ENCODE data around the gene PARP12.

- TF ChIP-seq REST (IDR thresholded peaks at IDR 0.05; ENCODE audit: low read depth): no peak
- no peak for TF ChIP-seq MAX (IDR thresholded peaks at IDR 0.05)
- TF ChIP-seq YY1 (IDR thresholded peaks at IDR 0.05; ENCODE audit: low read depth): no peak
- no peak for TF ChIP-seq TAF1 (IDR thresholded peaks at IDR 0.05; ENCODE audit: low read depth)
- TF ChIP-seq TEAD4 (IDR thresholded peaks at IDR 0.05): no peak
- no peak for TF ChIP-seq RAD21 (IDR thresholded peaks at IDR 0.05; ENCODE audit: low read depth)
- TF ChIP-seq FOXM1 (IDR thresholded peaks at IDR 0.05; ENCODE audit: borderline replicate concordance, low read depth): no peak
- no peak for TF ChIP-seq EP300 (IDR thresholded peaks at IDR 0.05; ENCODE audit: borderline replicate concordance)
- no peak for TF ChIP-seq ZBTB7A (IDR thresholded peaks at IDR 0.05; ENCODE audit: low read depth)
- no peak for TF ChIP-seq CREB1 (IDR thresholded peaks at IDR 0.05; ENCODE audit: low read depth)
- TF ChIP-seq EGR1 (IDR thresholded peaks at IDR 0.05): no peak
Measured at GRCh38 chr7:140039066-140039465, 23.7 kb downstream of the PARP12 start.
